ENCODE measurements around the gene MMP12.
"Not testable (repeated sequence)": the region's sequence is repeated elsewhere in the genome, so short reads cannot be mapped to it uniquely, and the experiment has no call there.

The MMP12 gene

GRCh38 chr11:102874852-102875251 lies at the start of gene MMP12:
Gene MMP12, minus strand, starts transcription at chr11:102874982. Its CDS starts 45 bp downstream, at chr11:102874937.
- DNase-seq, result no peak

GRCh38 chr11:102921587-102922220 lies 46.9 kb upstream of the MMP12 start:
- DNase-seq, result no peak

- no peak for DNase-seq
Measured at GRCh38 chr11:102920118-102920684, 45.4 kb upstream of the MMP12 start.

GRCh38 chr11:102915044-102915375 lies 40.2 kb upstream of the MMP12 start:
- no peak for DNase-seq

GRCh38 chr11:102914238-102915043 lies 39.7 kb upstream of the MMP12 start:
- DNase-seq, result no peak

- no peak for DNase-seq
Measured at GRCh38 chr11:102912482-102912830, 37.7 kb upstream of the MMP12 start.

GRCh38 chr11:102911758-102912481 lies 37.1 kb upstream of the MMP12 start:
- DNase-seq, result no peak

- DNase-seq, result not testable (repeated sequence)
Measured at GRCh38 chr11:102905848-102906247, 31.1 kb upstream of the MMP12 start.

- DNase-seq, result not testable (repeated sequence)
Measured at GRCh38 chr11:102903895-102904294, 29.1 kb upstream of the MMP12 start.

GRCh38 chr11:102900346-102900745 lies 25.6 kb upstream of the MMP12 start:
- DNase-seq, result no peak

- no peak for DNase-seq
Measured at GRCh38 chr11:102891736-102892135, 17.0 kb upstream of the MMP12 start.

- peak; percentile 34 for DNase-seq
Measured at GRCh38 chr11:102886999-102887398, 12.2 kb upstream of the MMP12 start.

- no peak for DNase-seq
Measured at GRCh38 chr11:102883141-102883540, 8.4 kb upstream of the MMP12 start.

GRCh38 chr11:102882389-102883024 lies 7.7 kb upstream of the MMP12 start:
- DNase-seq, result no peak

GRCh38 chr11:102879801-102880200 lies 5.0 kb upstream of the MMP12 start:
- no peak for DNase-seq

GRCh38 chr11:102878595-102878994 lies 3.8 kb upstream of the MMP12 start:
- no peak for DNase-seq

- DNase-seq, result not testable (repeated sequence)
Measured at GRCh38 chr11:102869354-102869964, 5.3 kb downstream of the MMP12 start.

GRCh38 chr11:102868339-102868738 lies 6.4 kb downstream of the MMP12 start:
- DNase-seq, result no peak

- DNase-seq, result no peak
Measured at GRCh38 chr11:102864724-102865123, 10.1 kb downstream of the MMP12 start.

- no peak for DNase-seq
Measured at GRCh38 chr11:102853956-102854355, 20.8 kb downstream of the MMP12 start.

GRCh38 chr11:102853055-102853454 lies 21.7 kb downstream of the MMP12 start:
- no peak for DNase-seq

- no peak for DNase-seq
Measured at GRCh38 chr11:102850973-102851745, 23.6 kb downstream of the MMP12 start.

Data from right hindlimb (tissue), 1 donor.